KOPT-K1 (cell line): ENCODE data around the gene OR51B2.

ENCODE experiments used
- H3K27ac ChIP-seq: fragments of 200-600 bp; sonication (generic); 2 replicates; pipeline ENCODE4 v1.5.1; 2016; ENCODE audit warnings: antibody characterized with exemption, mild to moderate bottlenecking, low read depth, low read length; ENCODE audit not compliant: poor library complexity, severe bottlenecking
- H3K36me3 ChIP-seq: fragments of 200-600 bp; sonication (generic); 2 replicates; pipeline ENCODE4 v1.5.1; 2017; ENCODE audit warnings: antibody characterized with exemption, mild to moderate bottlenecking, low read length, moderate library complexity; ENCODE audit not compliant: insufficient read depth
- H3K9me3 ChIP-seq: fragments of 200-600 bp; sonication (generic); 2 replicates; pipeline ENCODE4 v1.5.1; 2017; ENCODE audit warnings: antibody characterized with exemption, low read length, mild to moderate bottlenecking; ENCODE audit not compliant: insufficient read depth, poor library complexity, severe bottlenecking

Gene OR51B2

DNA sequence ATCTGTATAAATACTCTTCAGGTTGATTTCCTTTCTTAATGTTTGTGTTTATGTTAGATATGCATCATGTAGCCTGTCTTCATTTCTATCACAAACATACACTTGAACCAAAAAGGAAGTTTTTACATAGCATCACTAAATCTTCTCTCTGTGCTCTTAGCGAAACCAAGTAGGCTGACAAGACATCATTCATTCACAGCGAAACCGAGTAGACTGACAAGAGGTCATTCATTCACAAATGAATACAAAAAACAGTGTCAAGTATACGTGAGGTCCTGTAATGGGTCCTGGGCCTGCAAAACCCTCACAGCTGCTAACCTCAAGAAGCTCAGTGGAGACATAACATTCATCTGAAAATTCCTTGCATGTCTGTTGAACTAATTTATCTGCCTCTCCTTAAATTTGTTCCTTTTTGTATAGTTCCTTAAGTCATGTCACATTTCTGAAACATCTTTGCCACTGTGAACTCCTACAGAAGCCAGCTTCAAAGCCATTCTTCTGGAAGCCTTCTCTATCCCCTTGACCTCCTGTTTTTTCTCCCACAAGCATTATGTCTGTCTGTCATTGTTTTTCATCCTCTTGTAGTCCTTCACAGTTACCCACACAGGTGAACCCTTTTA, 44.5 kb downstream of the OR51B2 start:
- Histone ChIP-seq H3K27ac (no peak overlapping the region), H3K36me3 (no peaks in the 10 kb centered on the region), H3K9me3 (no peaks in the 10 kb centered on the region)

DNA sequence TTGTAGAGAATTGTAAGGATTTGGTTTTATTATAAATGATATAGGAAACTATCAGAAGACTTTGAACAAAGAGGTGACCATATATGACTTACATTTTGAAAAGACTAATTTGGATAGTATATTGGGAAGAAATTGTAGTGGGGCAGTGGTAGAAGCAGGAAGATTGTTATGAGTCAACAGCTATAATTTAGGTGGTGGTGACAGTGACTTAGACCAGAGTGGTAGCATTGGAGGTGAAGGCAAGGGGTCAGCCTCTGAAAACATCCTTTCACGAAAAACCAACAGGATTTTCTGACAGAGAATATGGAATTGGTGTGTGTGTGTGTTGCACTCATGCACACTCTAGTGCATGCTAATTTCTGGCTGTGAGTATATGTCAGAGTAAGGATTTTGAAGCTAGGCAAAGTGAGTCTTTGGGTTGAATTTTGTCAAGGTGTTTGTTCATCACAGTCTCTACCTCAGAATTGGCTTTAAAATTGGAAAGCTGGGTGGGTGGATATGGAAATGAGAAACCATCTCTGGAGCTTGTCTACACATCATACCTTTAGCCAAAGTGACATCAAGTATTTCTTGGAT, 46.2 kb downstream of the OR51B2 start:
- Histone ChIP-seq H3K27ac (no peak overlapping the region), H3K36me3 (no peaks in the 10 kb centered on the region), H3K9me3 (no peaks in the 10 kb centered on the region)

DNA sequence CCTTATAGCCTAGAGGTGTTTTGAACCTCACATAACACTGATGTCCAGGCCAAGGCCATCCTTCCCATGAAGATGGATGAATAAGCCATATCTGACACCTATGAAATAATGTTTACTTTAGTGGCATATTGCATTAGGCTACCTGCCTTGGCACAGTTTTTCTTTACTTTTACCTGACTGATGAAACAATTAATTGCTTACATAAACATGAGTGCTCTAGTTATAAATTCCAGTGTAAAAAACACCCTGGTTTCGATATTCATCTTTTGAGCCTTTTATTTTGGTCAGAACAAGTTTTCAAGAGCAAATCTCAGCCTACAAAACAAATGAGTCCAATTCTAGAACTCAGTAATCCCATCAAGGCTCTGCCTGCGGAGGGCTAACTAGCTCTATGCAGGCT, 47.4 kb downstream of the OR51B2 start:
- H3K27ac ChIP-seq, result no peak overlapping the region
- H3K9me3 ChIP-seq, result no peaks in the 10 kb centered on the region
- no peaks in the 10 kb centered on the region for H3K36me3 ChIP-seq

DNA sequence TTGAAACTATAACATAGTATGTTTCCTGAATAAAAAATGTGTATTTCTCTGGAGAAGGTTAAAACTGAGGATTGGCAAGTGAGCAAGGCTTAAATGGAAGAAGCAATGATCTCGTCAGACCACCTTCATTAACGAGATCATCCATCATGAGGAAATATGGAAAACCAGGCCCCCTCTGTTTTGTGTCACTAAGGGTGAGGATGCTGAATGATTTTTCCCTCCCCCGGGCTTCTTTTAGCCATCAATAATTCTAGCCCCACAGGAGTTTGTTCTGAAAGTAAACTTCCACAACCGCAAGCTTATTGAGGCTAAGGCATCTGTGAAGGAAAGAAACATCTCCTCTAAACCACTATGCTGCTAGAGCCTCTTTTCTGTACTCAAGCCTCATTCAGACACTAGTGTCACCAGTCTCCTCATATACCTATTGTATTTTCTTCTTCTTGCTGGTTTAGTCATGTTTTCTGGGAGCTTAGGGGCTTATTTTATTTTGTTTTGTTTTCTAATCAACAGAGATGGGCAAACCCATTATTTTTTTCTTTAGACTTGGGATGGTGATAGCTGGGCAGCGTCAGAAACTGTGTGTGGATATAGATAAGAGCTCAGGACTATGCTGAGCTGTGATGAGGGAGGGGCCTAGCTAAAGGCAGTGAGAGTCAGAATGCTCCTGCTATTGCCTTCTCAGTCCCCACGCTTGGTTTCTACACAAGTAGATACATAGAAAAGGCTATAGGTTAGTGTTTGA, 48.6 kb downstream of the OR51B2 start:
- Histone ChIP-seq H3K27ac (no peak overlapping the region), H3K36me3 (no peaks in the 10 kb centered on the region), H3K9me3 (no peaks in the 10 kb centered on the region)

DNA sequence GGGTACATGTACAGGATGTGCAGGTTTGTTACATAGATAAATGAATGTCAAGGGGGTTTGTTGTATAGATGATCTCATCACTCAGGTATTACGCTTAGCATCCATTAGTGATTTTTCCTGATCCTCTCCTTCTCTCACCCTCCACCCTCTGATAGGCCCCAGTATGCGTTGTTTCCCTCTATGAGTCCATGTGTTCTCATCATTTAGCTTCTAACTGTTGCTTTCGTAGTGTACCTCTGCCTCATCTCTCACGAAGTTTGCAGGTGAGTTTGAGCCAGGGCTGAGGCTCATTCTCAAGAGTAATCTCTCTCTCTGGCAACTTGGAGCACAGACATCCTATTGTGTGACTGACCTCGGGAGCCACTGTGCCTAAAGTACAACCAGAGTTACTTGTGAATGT, 49.7 kb downstream of the OR51B2 start:
- Histone ChIP-seq H3K36me3 (no peaks in the 10 kb centered on the region), H3K27ac (no peak overlapping the region), H3K9me3 (no peaks in the 10 kb centered on the region)
